HG03575 (cell line): Measurements from ENCODE around the gene PCBP1.
"Not testable (repeated sequence)": the region's sequence is repeated elsewhere in the genome, so short reads cannot be mapped to it uniquely, and the experiment has no call there.

Experiments used
- ATAC-seq: cut with Tn5 transposase; IDR thresholded peaks from one replicate; pipeline ENCODE4 v1.9.1; 2021; ENCODE audit not compliant: unreplicated experiment, insufficient number of reproducible peaks, low FRiP score; ENCODE audit errors: extremely low read depth

Gene PCBP1

GRCh38 chr2:70086838-70087701 lies at the start of gene PCBP1:
PCBP1 (plus strand) TSS chr2:70087477; CDS start chr2:70087744, 267 bp downstream.
- no peak for ATAC-seq

DNA sequence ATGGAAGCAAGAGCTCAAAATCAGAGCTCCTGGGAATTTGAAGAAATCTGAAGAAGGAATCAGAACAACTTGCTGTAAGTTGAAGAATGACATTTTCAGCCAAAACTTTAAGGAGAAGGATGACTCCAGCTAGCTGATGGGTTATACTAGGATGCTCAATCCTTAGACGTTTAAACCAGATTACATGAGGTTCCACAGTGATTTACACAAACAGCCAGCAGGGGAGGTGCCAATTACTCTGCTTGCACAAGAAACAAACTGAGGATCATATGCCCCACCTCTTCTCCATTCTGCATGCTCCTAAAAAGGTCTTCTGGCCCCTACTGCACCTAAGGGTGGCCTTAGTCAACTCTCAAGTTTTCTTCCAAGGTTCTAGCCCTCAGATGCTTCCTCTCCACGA lies 47.9 kb upstream of the PCBP1 start:
- no peak for ATAC-seq

- ATAC-seq: no peak
These were observed 45.6 kb upstream of the PCBP1 start for GRCh38 chr2:70041663-70042062.

GRCh38 chr2:70042246-70042645 lies 45.0 kb upstream of the PCBP1 start:
- no peak for ATAC-seq

GRCh38 chr2:70043252-70043875 lies 43.9 kb upstream of the PCBP1 start:
- ATAC-seq: no peak

DNA sequence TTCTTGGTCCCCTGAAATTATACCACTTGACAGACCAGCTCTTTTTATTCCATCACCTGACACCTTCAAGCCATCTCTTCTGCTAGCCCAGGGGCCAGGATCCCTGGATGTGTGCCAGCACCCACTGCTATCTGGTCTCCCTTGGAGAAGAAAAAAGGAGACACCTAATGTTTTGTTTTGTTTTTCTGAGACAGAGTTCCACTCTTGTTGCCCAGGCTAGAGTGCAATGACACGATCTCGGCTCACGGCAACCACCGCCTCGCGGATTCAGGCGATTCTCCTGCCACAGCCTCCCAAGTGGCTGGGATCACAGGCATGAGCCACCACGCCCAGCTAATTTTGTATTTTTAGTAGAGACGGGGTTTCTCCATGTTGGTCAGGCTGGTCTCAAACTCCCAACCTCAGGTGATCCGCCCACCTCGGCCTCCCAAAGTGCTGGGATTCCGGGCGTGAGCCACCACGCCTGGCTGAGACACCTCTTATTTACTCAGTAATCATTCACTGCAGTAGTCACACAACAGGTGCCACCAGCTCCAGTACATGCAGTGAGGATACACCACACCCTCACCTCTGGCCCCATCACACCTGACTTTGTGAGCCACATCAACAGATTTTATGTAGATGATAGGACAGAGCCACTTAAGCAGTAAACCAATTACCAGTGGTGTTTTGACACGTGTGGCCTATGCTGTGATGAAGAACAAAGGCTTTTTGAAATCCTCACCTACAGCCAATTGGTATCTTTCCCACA lies 42.8 kb upstream of the PCBP1 start:
- ATAC-seq: no peak

GRCh38 chr2:70045405-70045804 lies 41.9 kb upstream of the PCBP1 start:
- ATAC-seq: no peak

DNA sequence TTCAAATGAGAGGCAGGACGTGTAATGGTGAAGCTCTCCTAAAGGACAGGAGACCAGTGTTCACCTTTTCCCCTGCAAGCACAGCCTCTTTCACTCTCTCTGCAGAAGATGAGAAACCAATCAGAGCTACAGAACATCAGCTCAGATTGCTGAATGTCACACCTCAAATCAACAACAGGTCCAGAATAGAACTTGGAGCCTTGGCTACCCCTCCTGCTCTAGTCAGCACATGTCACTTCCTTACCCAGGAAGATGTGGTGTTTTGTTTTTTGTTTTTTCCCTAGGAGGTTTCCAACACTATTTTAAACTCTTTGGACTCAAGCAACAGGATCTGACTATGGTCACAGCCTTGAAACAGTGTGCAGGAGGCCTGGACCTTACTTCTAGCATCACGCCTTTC lies 41.3 kb upstream of the PCBP1 start:
- ATAC-seq: no peak

GRCh38 chr2:70046534-70046933 lies 40.7 kb upstream of the PCBP1 start:
- no peak for ATAC-seq

- no peak for ATAC-seq
These were observed 39.8 kb upstream of the PCBP1 start for GRCh38 chr2:70047451-70047850.

- no peak for ATAC-seq
These were observed 38.0 kb upstream of the PCBP1 start for GRCh38 chr2:70049255-70049654.

DNA sequence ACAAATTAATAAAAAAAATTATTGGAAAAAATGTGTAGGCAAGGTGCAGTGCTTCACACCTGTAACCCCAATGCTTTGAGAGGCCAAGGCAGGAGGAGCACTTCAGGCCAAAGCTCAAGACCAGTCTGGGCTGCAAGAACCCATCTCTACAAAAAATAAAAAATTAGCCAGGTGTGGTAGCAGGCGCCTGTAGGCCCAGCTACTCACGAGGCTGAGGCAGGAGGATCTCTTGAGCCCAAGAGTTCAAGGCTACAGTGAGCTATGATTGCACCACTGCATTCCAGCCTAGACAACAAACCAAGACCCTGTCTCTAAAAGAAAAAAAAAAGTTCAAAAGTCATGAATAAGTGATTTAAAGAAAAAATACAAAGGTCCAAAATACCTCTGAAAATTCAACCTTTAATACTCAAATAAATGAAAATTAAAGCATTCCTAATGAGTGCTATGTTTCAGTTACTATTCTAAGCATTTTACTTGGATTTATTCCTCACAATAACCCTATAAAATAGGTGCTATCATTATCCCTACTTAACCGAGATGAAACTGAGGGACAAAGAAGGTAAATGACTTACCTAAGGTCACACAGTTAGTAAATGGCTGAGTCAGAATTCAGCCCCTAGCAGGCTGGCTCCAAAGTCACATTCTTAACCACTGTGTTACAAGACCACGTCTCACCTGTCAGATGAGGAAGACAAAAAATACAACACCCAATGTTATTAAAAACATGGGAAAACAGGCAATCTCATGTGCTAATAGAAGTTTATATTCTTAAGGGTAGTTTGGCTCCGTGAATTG lies 36.4 kb upstream of the PCBP1 start:
- ATAC-seq: no peak

GRCh38 chr2:70055259-70055658 lies 32.0 kb upstream of the PCBP1 start:
- ATAC-seq: not testable (repeated sequence)

- no peak for ATAC-seq
These were observed 26.0 kb upstream of the PCBP1 start for GRCh38 chr2:70061317-70061716.

DNA sequence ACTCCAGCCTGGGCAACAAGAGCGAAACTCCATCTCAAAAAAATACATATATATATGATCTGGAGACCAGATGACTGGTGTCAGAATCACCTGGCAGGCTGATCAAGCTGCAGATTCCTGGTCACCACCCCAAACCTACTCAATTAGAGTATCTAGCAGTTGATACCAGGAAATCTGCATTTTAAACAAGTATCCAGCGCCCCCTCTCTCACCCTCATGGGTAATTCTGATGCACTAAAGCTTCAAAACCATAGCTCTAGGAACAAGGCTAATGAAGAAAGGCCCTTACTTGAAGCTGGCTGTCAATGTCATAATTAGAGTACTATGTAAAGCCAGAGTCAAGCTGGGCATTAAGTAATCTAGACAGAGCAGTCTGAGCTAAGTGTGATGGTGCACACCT lies 25.0 kb upstream of the PCBP1 start:
- no peak for ATAC-seq

DNA sequence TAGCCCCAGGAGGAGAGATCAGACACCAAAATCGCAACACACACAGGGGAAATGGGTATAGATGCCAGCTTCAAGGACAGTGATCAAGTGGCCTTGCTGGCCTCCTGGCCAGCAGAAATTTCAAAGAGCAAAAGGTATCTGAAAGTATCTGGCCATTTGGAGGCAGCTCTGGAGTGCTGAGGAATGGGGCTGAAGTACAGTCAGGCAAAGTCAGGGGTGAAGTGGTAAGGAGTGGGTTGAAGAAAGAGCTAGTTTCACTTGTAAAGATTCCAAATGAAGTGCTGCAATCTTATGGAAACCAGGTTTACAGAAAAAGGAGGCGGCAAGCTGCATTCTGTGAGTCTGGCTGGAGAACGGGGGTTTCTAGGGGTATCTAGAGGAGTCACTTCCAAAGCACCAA lies 19.2 kb upstream of the PCBP1 start:
- ATAC-seq: no peak

GRCh38 chr2:70069049-70069448 lies 18.2 kb upstream of the PCBP1 start:
- ATAC-seq: no peak

GRCh38 chr2:70070542-70071268 lies 16.6 kb upstream of the PCBP1 start:
- ATAC-seq: no peak
